Measurements from ENCODE around the gene GPR162.

The GPR162 gene

DNA sequence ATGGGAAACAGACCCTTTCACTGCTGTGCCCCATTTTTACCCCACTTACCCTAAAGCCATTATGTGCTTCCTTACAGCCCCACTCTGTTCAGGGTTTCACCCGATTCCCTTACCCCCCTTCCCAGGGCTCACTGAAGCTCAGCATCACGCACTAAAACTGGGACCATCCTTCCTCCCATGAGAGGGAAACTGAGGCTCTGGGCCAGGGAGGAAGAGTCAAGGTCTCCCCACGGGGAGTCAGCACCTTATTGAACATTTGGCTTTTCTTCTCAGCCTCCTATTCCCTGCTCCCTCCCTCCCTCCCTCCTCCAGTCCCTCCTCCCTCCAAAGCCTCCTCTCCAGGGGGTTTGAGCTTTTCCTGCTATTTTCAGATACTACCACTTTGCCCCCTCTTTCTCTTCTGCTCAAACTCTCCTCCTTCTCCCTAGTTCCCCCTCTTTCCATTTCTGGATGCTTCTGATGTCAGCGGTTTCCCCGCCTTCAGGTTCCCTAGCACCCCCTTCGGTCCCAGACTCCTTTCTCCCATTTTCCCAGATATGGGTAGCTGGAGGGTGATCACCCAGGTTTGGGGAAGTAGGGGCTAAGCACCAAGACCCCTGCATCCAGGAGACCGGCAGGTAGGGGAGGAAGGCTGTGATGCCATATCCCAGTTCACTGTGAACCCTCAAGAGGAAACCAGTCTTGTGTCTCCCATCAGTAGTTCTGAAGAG is 960 bp downstream of the GPR162 start:
- no peak overlapping the region for H3K27ac Mint-ChIP-seq

GRCh38 chr12:6823182-6824084 is 1.8 kb downstream of the GPR162 start:
- DNase-seq = no peak
- no peaks in the 10 kb centered on the region for H3K9me3 Mint-ChIP-seq
- H3K36me3 Mint-ChIP-seq = peaks cover 10% of the 10 kb centered on the region
- H3K27ac Mint-ChIP-seq = no peak overlapping the region
- CTCF ChIA-PET = interaction anchor here (1.0 to 7.8 kb wide), 8 partner anchors 11 to 139 kb away, joined by 3 to 91 read pairs (median 8); partner anchors contain the start of genes CD4 and MLF2
- peaks cover 78% of the 10 kb centered on the region for H3K27me3 Mint-ChIP-seq
- H3K4me1 Mint-ChIP-seq = peaks cover 31% of the 10 kb centered on the region
- no peak overlapping the region for H3K4me3 Mint-ChIP-seq

More for the DNA sequence above, 960 bp downstream of the GPR162 start:
- Mint-ChIP-seq H3K36me3 (peaks cover 17% of the 10 kb centered on the region), H3K4me3 (no peak overlapping the region), H3K4me1 (peaks cover 28% of the 10 kb centered on the region), H3K9me3 (no peaks in the 10 kb centered on the region), H3K27me3 (peaks cover 70% of the 10 kb centered on the region)
- no peak for DNase-seq
- CTCF ChIA-PET = interaction anchor here (1.0 to 7.8 kb wide), 3 partner anchors 48 to 86 kb away, joined by 4 to 91 read pairs (median 5); partner anchors contain the start of gene MLF2

GRCh38 chr12:6824085-6824775 is 2.6 kb downstream of the GPR162 start:
- peaks cover 6% of the 10 kb centered on the region for H3K36me3 Mint-ChIP-seq
- no peaks in the 10 kb centered on the region for H3K9me3 Mint-ChIP-seq
- H3K4me3 Mint-ChIP-seq = no peak overlapping the region
- peaks cover 85% of the 10 kb centered on the region for H3K27me3 Mint-ChIP-seq
- H3K27ac Mint-ChIP-seq = no peak overlapping the region
- DNase-seq = no peak
- CTCF ChIA-PET = interaction anchor here (0.9 to 7.8 kb wide), 28 partner anchors 8 to 222 kb away, joined by 3 to 91 read pairs (median 4); partner anchors contain the start of genes CD4 and MLF2
- H3K4me1 Mint-ChIP-seq = peaks cover 37% of the 10 kb centered on the region

GRCh38 chr12:6824901-6825381 is 3.3 kb downstream of the GPR162 start:
- H3K27ac Mint-ChIP-seq = no peak overlapping the region
- CTCF ChIA-PET = interaction anchor here (0.6 to 7.8 kb wide), 31 partner anchors 8 to 222 kb away, joined by 3 to 91 read pairs (median 4); partner anchors contain the start of genes CD4 and MLF2
- H3K9me3 Mint-ChIP-seq = no peaks in the 10 kb centered on the region
- peaks cover 92% of the 10 kb centered on the region for H3K27me3 Mint-ChIP-seq
- DNase-seq = no peak
- H3K36me3 Mint-ChIP-seq = no peaks in the 10 kb centered on the region
- peaks cover 40% of the 10 kb centered on the region for H3K4me1 Mint-ChIP-seq
- no peak overlapping the region for H3K4me3 Mint-ChIP-seq

DNA sequence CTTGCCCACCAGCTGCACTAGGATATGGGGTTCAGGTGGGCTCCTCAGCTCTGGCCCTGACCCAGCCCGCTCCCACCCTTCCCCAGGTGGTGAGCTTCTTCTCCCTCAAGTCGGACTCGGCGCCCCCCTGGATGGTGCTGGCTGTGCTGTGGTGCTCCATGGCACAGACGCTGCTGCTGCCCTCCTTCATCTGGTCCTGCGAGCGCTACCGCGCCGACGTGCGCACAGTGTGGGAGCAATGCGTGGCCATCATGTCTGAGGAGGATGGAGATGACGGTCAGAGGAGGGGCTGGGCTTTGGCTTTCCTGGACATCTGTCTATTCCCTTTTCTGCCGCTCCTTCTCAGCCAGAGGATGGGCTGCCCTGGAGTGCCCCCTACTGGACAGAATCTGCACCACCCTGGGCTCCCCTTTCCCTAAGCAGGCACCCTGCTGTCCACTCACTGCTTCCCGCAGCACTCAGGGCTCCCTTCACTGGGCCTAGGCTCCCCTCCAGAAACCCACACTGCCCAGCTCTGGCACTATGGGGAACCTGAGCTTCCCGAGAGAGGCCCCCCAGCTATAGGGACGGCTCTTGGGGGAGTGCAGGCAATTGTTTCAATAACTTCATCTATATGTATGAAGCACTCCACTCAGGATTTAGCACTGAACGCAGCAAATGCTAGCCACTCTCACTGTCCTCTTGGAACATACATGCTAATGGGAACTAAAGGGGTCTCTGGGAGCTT is 3.9 kb downstream of the GPR162 start:
- CTCF ChIA-PET = interaction anchor here (0.6 to 7.8 kb wide), 34 partner anchors 9 to 223 kb away, joined by 3 to 91 read pairs (median 4); partner anchors contain the start of genes CDCA3, MLF2, USP5 and ZNF384
- peaks cover 99% of the 10 kb centered on the region for H3K27me3 Mint-ChIP-seq
- DNase-seq = peak; percentile 89
- no peaks in the 10 kb centered on the region for H3K9me3 Mint-ChIP-seq
- H3K27ac Mint-ChIP-seq = no peak overlapping the region
- H3K4me1 Mint-ChIP-seq = peaks cover 38% of the 10 kb centered on the region
- no peaks in the 10 kb centered on the region for H3K36me3 Mint-ChIP-seq
- no peak overlapping the region for H3K4me3 Mint-ChIP-seq

DNA sequence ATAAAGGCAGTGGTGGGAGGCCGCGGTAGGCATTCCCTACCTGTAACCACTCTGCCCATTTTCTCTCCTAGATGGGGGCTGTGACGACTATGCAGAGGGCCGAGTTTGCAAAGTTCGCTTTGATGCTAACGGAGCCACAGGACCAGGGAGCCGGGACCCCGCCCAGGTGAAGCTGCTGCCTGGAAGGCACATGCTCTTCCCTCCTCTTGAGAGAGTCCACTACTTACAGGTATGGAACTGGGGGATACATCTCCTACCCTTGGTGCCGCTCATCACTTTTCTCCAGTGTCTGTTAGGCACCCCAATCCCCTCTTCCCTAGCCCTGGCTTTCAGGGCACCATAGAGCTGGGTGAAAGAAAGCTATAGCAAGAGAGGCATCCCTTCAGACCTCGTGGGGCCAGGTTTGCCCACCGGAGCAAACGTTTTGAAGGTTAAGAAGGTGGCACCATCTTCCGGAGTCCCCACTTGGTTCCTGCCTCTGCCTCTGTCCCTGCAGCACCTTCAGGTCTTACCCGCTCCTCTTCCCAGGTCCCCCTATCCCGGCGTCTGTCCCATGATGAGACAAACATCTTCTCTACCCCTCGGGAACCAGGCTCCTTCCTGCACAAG is 4.6 kb downstream of the GPR162 start:
- no peak for DNase-seq
- no peak overlapping the region for H3K27ac Mint-ChIP-seq
- no peaks in the 10 kb centered on the region for H3K36me3 Mint-ChIP-seq
- peaks cover 99% of the 10 kb centered on the region for H3K27me3 Mint-ChIP-seq
- H3K4me1 Mint-ChIP-seq = peaks cover 31% of the 10 kb centered on the region
- CTCF ChIA-PET = interaction anchor here (0.8 to 7.8 kb wide), 15 partner anchors 10 to 224 kb away, joined by 3 to 91 read pairs (median 5); partner anchors contain the start of genes CDCA3, MLF2, USP5 and ZNF384
- no peak overlapping the region for H3K4me3 Mint-ChIP-seq
- H3K9me3 Mint-ChIP-seq = no peaks in the 10 kb centered on the region

DNA sequence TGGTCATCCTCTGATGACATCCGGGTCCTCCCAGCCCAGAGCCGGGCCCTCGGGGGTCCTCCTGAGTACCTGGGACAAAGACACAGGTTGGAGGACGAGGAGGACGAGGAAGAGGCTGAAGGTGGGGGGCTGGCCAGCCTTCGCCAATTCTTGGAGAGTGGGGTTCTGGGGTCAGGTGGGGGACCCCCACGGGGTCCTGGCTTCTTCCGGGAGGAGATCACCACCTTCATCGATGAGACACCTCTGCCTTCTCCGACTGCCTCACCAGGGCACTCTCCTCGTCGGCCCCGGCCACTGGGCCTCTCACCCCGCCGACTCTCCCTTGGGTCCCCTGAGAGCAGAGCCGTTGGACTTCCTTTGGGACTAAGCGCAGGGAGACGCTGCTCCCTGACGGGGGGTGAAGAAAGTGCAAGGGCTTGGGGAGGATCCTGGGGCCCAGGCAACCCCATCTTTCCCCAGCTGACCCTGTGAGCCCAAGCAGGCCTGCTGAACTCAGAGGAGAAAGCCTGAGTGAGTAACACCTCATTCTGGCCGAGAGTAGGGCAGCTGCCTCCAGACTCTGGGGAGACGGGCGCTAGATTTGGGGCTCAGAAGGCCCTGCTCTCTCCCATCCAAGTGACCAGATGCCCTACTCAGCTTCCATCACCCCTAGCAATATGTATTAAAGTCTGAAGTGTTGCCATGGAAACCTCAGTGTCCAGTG is 5.3 kb downstream of the GPR162 start:
- Mint-ChIP-seq H3K27ac (no peak overlapping the region), H3K36me3 (no peaks in the 10 kb centered on the region), H3K4me3 (peak overlapping the region; percentile 39), H3K4me1 (peaks cover 27% of the 10 kb centered on the region), H3K9me3 (no peaks in the 10 kb centered on the region), H3K27me3 (peaks cover 99% of the 10 kb centered on the region)
- no peak for DNase-seq
- CTCF ChIA-PET = interaction anchor here (0.8 to 7.8 kb wide), 8 partner anchors 12 to 138 kb away, joined by 3 to 91 read pairs (median 4); partner anchors contain the start of genes MLF2 and ZNF384

- Mint-ChIP-seq H3K27me3 (peaks cover 98% of the 10 kb centered on the region), H3K4me3 (peak overlapping the region; percentile 39), H3K27ac (no peak overlapping the region), H3K4me1 (peaks cover 25% of the 10 kb centered on the region), H3K9me3 (no peaks in the 10 kb centered on the region), H3K36me3 (no peaks in the 10 kb centered on the region)
- CTCF ChIA-PET = interaction anchor here (1.1 to 7.8 kb wide), 5 partner anchors 11 to 75 kb away, joined by 3 to 91 read pairs (median 4); partner anchors contain the start of gene MLF2
- peak; percentile 73 for DNase-seq
Measured at GRCh38 chr12:6827437-6827911, 5.9 kb downstream of the GPR162 start.

GRCh38 chr12:6827982-6828780 is 6.6 kb downstream of the GPR162 start, which contains the start of gene P3H3:
P3H3 (plus strand) TSS chr12:6828407; CDS start chr12:6828441, 34 bp downstream.
- DNase-seq = no peak
- CTCF ChIA-PET = interaction anchor here (0.8 to 1.7 kb wide), 10 partner anchors 9 to 75 kb away, joined by 3 to 7 read pairs (median 4); partner anchors contain the start of genes MLF2 and SPSB2

GRCh38 chr12:6828781-6829535 is 7.3 kb downstream of the GPR162 start:
- H3K4me1 Mint-ChIP-seq = peaks cover 25% of the 10 kb centered on the region
- H3K27ac Mint-ChIP-seq = no peak overlapping the region
- peak overlapping the region; percentile 71 for H3K4me3 Mint-ChIP-seq
- peak; percentile 45 for DNase-seq
- H3K36me3 Mint-ChIP-seq = no peaks in the 10 kb centered on the region
- peaks cover 90% of the 10 kb centered on the region for H3K27me3 Mint-ChIP-seq
- CTCF ChIA-PET = interaction anchor here (0.8 to 1.7 kb wide), 10 partner anchors 8 to 207 kb away, joined by 3 to 7 read pairs (median 4); partner anchors contain the start of genes MLF2 and SPSB2
- H3K9me3 Mint-ChIP-seq = no peaks in the 10 kb centered on the region

More at GRCh38 chr12:6827982-6828780, 6.6 kb downstream of the GPR162 start, which contains the start of gene P3H3:
- Mint-ChIP-seq H3K4me3 (peak within 1 kb of the TSS; percentile 71), H3K4me1 (peaks cover 25% of the 10 kb centered on the region), H3K36me3 (no peaks in the 10 kb centered on the region), H3K27ac (no peak within 1 kb of the TSS), H3K9me3 (no peaks in the 10 kb centered on the region), H3K27me3 (peaks cover 91% of the 10 kb centered on the region)
